H1 (cell line): ENCODE data around the gene BORA. TPM values are rescaled to one million over a fixed set of nuclear protein-coding genes. Genes with fewer than 3 reads are reported as not detected.

Experiments used
- CTCF ChIA-PET: fragments of 300-600 bp; sonication (Branson Sonifier 250); formaldehyde crosslinking; loops from one replicate; lab custom pipeline; 2021; ENCODE audit not compliant: partially characterized antibody; lab: Charles Lee
- POLR2A ChIA-PET: fragments of 300-600 bp; sonication (Branson Sonifier 250); formaldehyde crosslinking; loops from one replicate; lab custom pipeline; 2021; ENCODE audit warnings: inconsistent platforms; ENCODE audit not compliant: partially characterized antibody; lab: Charles Lee
- DNase-seq, 2 experiments: peaks; one replicate each; pipeline versions ENCODE4 v3.0.0 to v3.0.0-alpha.2; 2010 to 2022; ENCODE audit warnings: low spot score in 2 of 2, low read depth in 1 of 2, mixed read lengths in 1 of 2
- FAIRE-seq: peaks from 2 replicates; lab custom pipeline; 2011; peaks lifted over from hg19 to GRCh38; lab: Jason Lieb, UNC
- H2AFZ ChIP-seq: 2 replicates; pipeline ENCODE4 v1.8.1; 2012; ENCODE audit warnings: low read length, inconsistent platforms
- H2AK5ac ChIP-seq: 2 replicates; pipeline ENCODE4 v1.6.1; 2013; ENCODE audit warnings: low read depth, low read length
- H2BK120ac ChIP-seq: replicated peaks from 2 replicates; pipeline ENCODE3; 2013; ENCODE audit warnings: low read depth, low read length, inconsistent platforms
- H2BK12ac ChIP-seq: 2 replicates; pipeline ENCODE4 v1.6.1; 2013; ENCODE audit warnings: low read depth, low read length
- H2BK15ac ChIP-seq: 2 replicates; pipeline ENCODE4 v1.6.1; 2013; ENCODE audit warnings: low read length
- H2BK20ac ChIP-seq: 2 replicates; pipeline ENCODE4 v1.6.1; 2013; ENCODE audit warnings: low read length
- H2BK5ac ChIP-seq: 2 replicates; pipeline ENCODE4 v1.6.1; 2013; ENCODE audit warnings: low read depth, low read length
- H3K14ac ChIP-seq: 2 replicates; pipeline ENCODE4 v1.6.1; 2013; ENCODE audit warnings: inconsistent platforms; ENCODE audit not compliant: insufficient read length
- H3K18ac ChIP-seq: 2 replicates; pipeline ENCODE4 v1.6.1; 2013; ENCODE audit warnings: low read length; ENCODE audit errors: extremely low read depth
- H3K23ac ChIP-seq: 2 replicates; pipeline ENCODE4 v1.6.1; 2013; ENCODE audit warnings: inconsistent platforms; ENCODE audit not compliant: insufficient read length
- H3K23me2 ChIP-seq: 2 replicates; pipeline ENCODE4 v1.6.1; 2013; ENCODE audit warnings: low read depth, low read length
- H3K27ac ChIP-seq: 2 replicates; pipeline ENCODE4 v1.6.1; 2011; ENCODE audit warnings: low read depth, low read length, inconsistent platforms
- H3K27me3 ChIP-seq, 4 experiments: replicated peaks in 1 of 4; 1 replicate in 1 of 4; 2 replicates in 3 of 4; pipeline versions ENCODE4 v1.6.1 to v1.8.1; 2011 to 2013; ENCODE audit warnings: low read length in 3 of 4, mild to moderate bottlenecking in 3 of 4, inconsistent platforms in 2 of 4, mixed read lengths in 2 of 4, moderate library complexity in 1 of 4; ENCODE audit not compliant: control insufficient read depth in 3 of 4, insufficient read depth in 3 of 4; ENCODE audit errors: extremely low read depth in 1 of 4
- H3K36me3 ChIP-seq, 4 experiments: 2 replicates each; pipeline versions ENCODE4 v1.6.1 to v1.8.1; 2011 to 2013; ENCODE audit warnings: mild to moderate bottlenecking in 4 of 4, low read length in 3 of 4, moderate library complexity in 2 of 4, control low read depth in 1 of 4, inconsistent platforms in 1 of 4; ENCODE audit not compliant: insufficient read depth in 4 of 4, control insufficient read depth in 2 of 4
- H3K4ac ChIP-seq: replicated peaks from 2 replicates; pipeline ENCODE3; 2013; ENCODE audit warnings: low read length, low read depth, mixed read lengths, inconsistent platforms; ENCODE audit not compliant: insufficient read length
- H3K4me1 ChIP-seq, 4 experiments: replicated peaks in 1 of 4; 1 replicate in 1 of 4; 2 replicates in 3 of 4; pipeline versions ENCODE4 v1.6.1 to v1.8.1; 2011 to 2013; ENCODE audit warnings: low read length in 3 of 4, inconsistent platforms in 2 of 4, mixed read lengths in 1 of 4; ENCODE audit not compliant: insufficient read depth in 4 of 4, control insufficient read depth in 3 of 4
- H3K4me2 ChIP-seq, 2 experiments: 2 replicates each; pipeline versions ENCODE4 v1.6.1 to v1.8.1; 2011 to 2013; ENCODE audit warnings: low read depth in 2 of 2, low read length in 2 of 2, control low read depth in 1 of 2, inconsistent platforms in 1 of 2, mild to moderate bottlenecking in 1 of 2; ENCODE audit not compliant: insufficient read depth in 1 of 2
- H3K4me3 ChIP-seq, 4 experiments: fragments of 200-600, 300-600 bp in 1 of 4; sonication (generic), shearing (Covaris generic), sonication (Bioruptor Twin) in 1 of 4; 2 replicates each; pipeline versions ENCODE4 v1.5.1 to v1.8.1; 2011 to 2016; ENCODE audit warnings: low read length in 4 of 4, low read depth in 3 of 4, control low read depth in 2 of 4, inconsistent platforms in 2 of 4, mild to moderate bottlenecking in 2 of 4, mixed read lengths in 1 of 4, moderate library complexity in 1 of 4; ENCODE audit not compliant: insufficient read depth in 2 of 4; ENCODE audit errors: extremely low read depth in 1 of 4
- H3K56ac ChIP-seq: replicated peaks from 2 replicates; pipeline ENCODE3; 2013; ENCODE audit warnings: low read depth, mild to moderate bottlenecking, mixed read lengths, low read length, inconsistent platforms; ENCODE audit not compliant: insufficient read length
- H3K79me1 ChIP-seq: 2 replicates; pipeline ENCODE4 v1.6.1; 2013; ENCODE audit warnings: low read depth, low read length, control low read depth
- H3K79me2 ChIP-seq, 2 experiments: 2 replicates each; pipeline versions ENCODE4 v1.6.1 to v1.8.1; 2012 to 2013; ENCODE audit warnings: low read length in 2 of 2, mild to moderate bottlenecking in 2 of 2, inconsistent platforms in 1 of 2; ENCODE audit not compliant: insufficient read depth in 2 of 2, control insufficient read depth in 1 of 2
- H3K9ac ChIP-seq, 4 experiments: replicated peaks in 1 of 4; 1 replicate in 1 of 4; 2 replicates in 3 of 4; pipeline versions ENCODE4 v1.6.1 to v1.8.1; 2011 to 2013; ENCODE audit warnings: low read depth in 3 of 4, low read length in 3 of 4, control low read depth in 2 of 4, mild to moderate bottlenecking in 2 of 4, moderate library complexity in 2 of 4, inconsistent platforms in 1 of 4; ENCODE audit errors: extremely low read depth in 1 of 4
- H3K9me3 ChIP-seq, 2 experiments: 2 replicates each; pipeline versions ENCODE4 v1.6.1 to v1.8.1; 2012 to 2013; ENCODE audit warnings: mild to moderate bottlenecking in 2 of 2, moderate library complexity in 2 of 2, control low read depth in 1 of 2, inconsistent platforms in 1 of 2, low read depth in 1 of 2, low read length in 1 of 2, mixed read lengths in 1 of 2; ENCODE audit not compliant: insufficient read depth in 2 of 2
- H4K20me1 ChIP-seq, 2 experiments: replicated peaks in 1 of 2; 2 replicates each; pipeline versions ENCODE3 to v1.8.1; 2011 to 2013; ENCODE audit warnings: inconsistent platforms in 2 of 2, low read length in 2 of 2, mild to moderate bottlenecking in 1 of 2; ENCODE audit not compliant: insufficient read depth in 2 of 2, control insufficient read depth in 1 of 2
- H4K5ac ChIP-seq: 2 replicates; pipeline ENCODE4 v1.6.1; 2013; ENCODE audit warnings: low read length, low read depth, mixed read lengths, inconsistent platforms; ENCODE audit not compliant: insufficient read length
- H4K8ac ChIP-seq: 2 replicates; pipeline ENCODE4 v1.8.0; 2013; ENCODE audit warnings: mild to moderate bottlenecking, moderate library complexity, low read length, inconsistent platforms; ENCODE audit not compliant: insufficient read depth; ENCODE audit errors: extremely low read depth
- H4K91ac ChIP-seq: replicated peaks from 2 replicates; pipeline ENCODE3; 2013; ENCODE audit warnings: low read length, mixed read lengths, inconsistent platforms; ENCODE audit not compliant: insufficient read length
- ASH2L ChIP-seq: fragments of 200-600, 300-600 bp; sonication (generic); IDR thresholded peaks from one replicate; pipeline ENCODE4 v1.7.1; 2017; ENCODE audit warnings: low read length
- KDM5A ChIP-seq: fragments of 200-600 bp; IDR thresholded peaks from 2 replicates; pipeline ENCODE4 v1.7.1; 2012; ENCODE audit warnings: mild to moderate bottlenecking, low read length, inconsistent platforms, mixed read lengths
- MAX ChIP-seq: IDR thresholded peaks from 2 replicates; pipeline ENCODE4 v1.6.1; 2012; ENCODE audit warnings: inconsistent platforms
- NRF1 ChIP-seq: IDR thresholded peaks from 2 replicates; pipeline ENCODE4 v1.6.1; 2011; ENCODE audit warnings: mild to moderate bottlenecking, low read depth, low read length, improper control_type of control experiment
- SIRT6 ChIP-seq: IDR thresholded peaks from one replicate; pipeline ENCODE4 v1.7.1; 2012; ENCODE audit warnings: low read length, inconsistent platforms
- SP2 ChIP-seq: IDR thresholded peaks from 2 replicates; pipeline ENCODE4 v1.6.1; 2012; ENCODE audit warnings: mild to moderate bottlenecking, low read length, inconsistent platforms
- SRF ChIP-seq: IDR thresholded peaks from 2 replicates; pipeline ENCODE4 v1.6.1; 2011; ENCODE audit warnings: mild to moderate bottlenecking, low read depth, low read length, moderate library complexity
- TBP ChIP-seq: IDR thresholded peaks from 2 replicates; pipeline ENCODE4 v1.6.1; 2011; ENCODE audit warnings: low read depth, low read length, improper control_type of control experiment
- WGBS, 2 experiments: shearing (Covaris generic) in 1 of 2; methylation state at CpG; one replicate each; pipeline versions ENCODE4 v1.1.6 to v1.1.7; 2013 to 2015; ENCODE audit warnings: low lambda C conversion rate in 2 of 2, mixed read lengths in 2 of 2, inconsistent platforms in 1 of 2, low coverage in 1 of 2, missing lambda C conversion rate in 1 of 2; ENCODE audit not compliant: insufficient replicate concordance in 2 of 2, insufficient coverage in 1 of 2, insufficient read length in 1 of 2; ENCODE audit errors: extremely low coverage in 1 of 2, missing lambda C conversion rate in 1 of 2; 5-methylcytosine and 5-hydroxymethylcytosine counted together
- long read RNA-seq, 2 experiments: library from RNA in 1 of 2; library from capped mRNA in 1 of 2; stranded (forward); transcript quantifications; one replicate each; pipeline ENCODE4 v2.0.0, GENCODE V29; 2021; ENCODE audit warnings: inconsistent platforms in 1 of 2
- polyA minus RNA-seq, 3 experiments: library from RNA; depleted of rRNA, polyadenylated mRNA; stranded (reverse); fragments of >200 nt; gene quantifications; 1 replicate in 2 of 3; 2 replicates in 1 of 3; pipeline ENCODE4 v1.2.3, GENCODE V29; 2011
- polyA plus RNA-seq, 7 experiments: library from polyadenylated mRNA; depleted of rRNA in 3 of 7; stranded (reverse) in 5 of 7; unstranded in 2 of 7; fragments of >200 nt in 5 of 7; fragments of 200-250 nt in 2 of 7; gene quantifications; 1 replicate in 5 of 7; 2 replicates in 1 of 7; 4 replicates in 1 of 7; pipeline versions ENCODE4 v1.2.1 to v1.2.3, GENCODE V29; 2011 to 2013; ENCODE audit warnings: missing spikeins in 2 of 7, mixed read lengths in 2 of 7
- total RNA-seq: library from RNA; stranded (reverse); fragmentation: NEBNext Ultra II Directional; extraction: Animal tissue kit (Norgen Biotek cat#: 25700); gene quantifications from 2 replicates; pipeline ENCODE4 v1.2.1, GENCODE V29; 2021

The BORA gene
- total RNA-seq (12.9 and 15.6 TPM in 2 replicates), polyA plus RNA-seq (2011; rRNA removed) (2.6 and 4.9 TPM in 2 replicates), polyA minus RNA-seq (2011; rRNA and poly(A)+ RNA removed) (6.9 and 8.3 TPM in 2 replicates)
- 5.4 TPM for polyA plus RNA-seq (2011; cell fraction: cytosol; rRNA removed)
- polyA plus RNA-seq (2011; cell fraction: nucleus; rRNA removed) = 2.9 TPM
- polyA plus RNA-seq (2012, experiment 1 of 2) = 8.0 to 10.9 TPM (median 8.6 TPM) in 4 replicates
- 0.60 TPM for polyA plus RNA-seq (2012, experiment 2 of 2)
- polyA plus RNA-seq (2013, experiment 1 of 2) = 8.9 TPM
- 9.3 TPM for polyA plus RNA-seq (2013, experiment 2 of 2)
- 5.6 TPM for polyA minus RNA-seq (2011; cell fraction: cytosol; rRNA and poly(A)+ RNA removed)
- 10.6 TPM for polyA minus RNA-seq (2011; cell fraction: nucleus; rRNA and poly(A)+ RNA removed)
- long read RNA-seq, experiment 1, transcript BORA-203 (12 exons, 2,936 nt) = major isoform, 6 of 20 reads
- long read RNA-seq, experiment 1, partial matches to known transcripts = 8 of 20 reads
- long read RNA-seq, experiment 1, other reads (novel, unspliced or antisense) = 5 of 20 reads
- long read RNA-seq, experiment 2, transcript BORA-203 (12 exons, 2,936 nt) = major isoform, 20 of 31 reads
- long read RNA-seq, experiment 2, partial matches to known transcripts = 4 of 31 reads
- long read RNA-seq, experiment 2, other reads (novel, unspliced or antisense) = 5 of 31 reads

DNA sequence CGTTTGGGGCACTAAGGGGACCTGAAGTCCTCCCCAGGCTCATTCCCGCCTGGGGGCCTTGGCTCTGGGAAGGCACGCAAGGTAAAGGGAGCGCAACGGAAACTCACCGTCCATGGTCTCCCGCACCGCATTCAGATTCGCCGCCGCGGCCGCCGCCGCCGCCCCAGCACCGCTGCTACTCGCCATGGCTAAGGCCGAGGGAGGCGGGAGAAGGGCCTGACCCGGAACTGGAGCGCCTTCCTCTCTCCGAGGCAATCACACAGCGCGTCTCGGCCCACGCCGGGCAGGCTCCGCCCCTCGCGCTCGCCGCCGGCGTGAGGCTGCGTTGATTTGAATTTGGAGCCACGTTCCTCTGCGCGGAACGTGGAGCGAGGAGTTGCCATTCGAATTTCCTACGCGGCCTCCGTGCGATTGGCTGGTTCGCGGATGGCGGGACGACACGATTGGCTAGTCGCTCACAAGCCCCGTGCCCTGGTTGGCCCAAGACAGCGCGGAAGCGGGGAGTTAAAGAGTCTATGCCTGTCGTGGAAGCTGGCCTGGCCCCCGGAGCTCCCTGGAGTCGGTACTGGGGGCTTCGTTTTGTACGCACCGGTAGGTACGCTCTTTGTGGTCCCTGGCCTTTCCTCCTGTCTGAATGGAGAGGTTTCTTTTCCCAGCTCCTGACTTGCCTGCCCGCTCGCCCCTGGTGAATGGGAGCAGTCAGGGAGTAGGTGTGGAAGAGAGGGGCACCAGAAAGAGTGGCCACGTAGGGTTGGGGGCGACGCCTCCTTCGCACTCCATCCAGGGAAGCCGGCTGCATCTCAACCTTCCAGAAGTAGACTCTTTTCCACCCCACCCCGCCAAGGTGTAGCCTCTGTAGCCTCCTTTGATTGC is at the start of gene BORA, which contains the start of gene MZT1:
BORA (plus strand) TSS at position 507 of the 873 bp plus-strand sequence. CDS start 1,018 bp downstream, outside the sequence.
MZT1 (minus strand) TSS at position 213 of the 873 bp plus-strand sequence; CDS start at position 186, 27 bp downstream.
- no peaks in the 10 kb centered on the region for H3K4me1 ChIP-seq
- no peaks in the 10 kb centered on the region for H3K9me3 ChIP-seq
- H3K56ac ChIP-seq = peak within 1 kb of the TSS; percentile 1
- H2AFZ ChIP-seq = peak within 1 kb of the TSS; percentile 48; the same call in 1 of the 2 replicates
- H2BK5ac ChIP-seq = peak within 1 kb of the TSS; percentile 75; the same call in 1 of the 2 replicates
- H4K20me1 ChIP-seq = peaks cover 1 to 2% of the 10 kb centered on the region in 2 experiments
- H3K4me3 ChIP-seq = peak within 1 kb of the TSS; percentile 69 to 97 (median 90)
- ChIA-PET POLR2A (no interaction called here), CTCF (no interaction called here)
- WGBS, 2 experiments = 1% methylated on average over 58 of the region's 71 CpGs; no CpG with 5 or more reads in 1 of the 2 experiments
- H3K23ac ChIP-seq = no peak within 1 kb of the TSS
- H2BK20ac ChIP-seq = no peak within 1 kb of the TSS
- H3K23me2 ChIP-seq = peaks cover 10% of the 10 kb centered on the region
- H4K8ac ChIP-seq = peak within 1 kb of the TSS; percentile 74
- H3K4me2 ChIP-seq = peak within 1 kb of the TSS; percentile 76 to 77
- H2AK5ac ChIP-seq = peak within 1 kb of the TSS; percentile 56; the same call in 1 of the 2 replicates
- no peak within 1 kb of the TSS for H2BK12ac ChIP-seq
- H3K18ac ChIP-seq = peak within 1 kb of the TSS; percentile 83; the same call in 1 of the 2 replicates
- H3K27ac ChIP-seq = peak within 1 kb of the TSS; percentile 77; the same call in 1 of the 2 replicates
- H3K9ac ChIP-seq = peak within 1 kb of the TSS; percentile 55 to 82 (median 74)
- peaks cover 4% of the 10 kb centered on the region; the same call in 1 of the 2 replicates for H3K79me1 ChIP-seq
- peak within 1 kb of the TSS; percentile 29; the same call in 1 of the 2 replicates for H2BK15ac ChIP-seq
- peak; percentile 88 to 92 for DNase-seq
- H3K27me3 ChIP-seq = no peaks in the 10 kb centered on the region
- H4K5ac ChIP-seq = peak within 1 kb of the TSS; percentile 64
- peak within 1 kb of the TSS; percentile 61 for H4K91ac ChIP-seq
- peak; percentile 74 for FAIRE-seq
- H3K79me2 ChIP-seq = peaks cover 0 to 64% of the 10 kb centered on the region in 2 experiments; a peak in 3 of 4 replicates
- H3K4ac ChIP-seq = no peak within 1 kb of the TSS
- H2BK120ac ChIP-seq = no peak within 1 kb of the TSS
- no peak within 1 kb of the TSS for H3K14ac ChIP-seq
- H3K36me3 ChIP-seq = peaks cover 0 to 14% (median 2%) of the 10 kb centered on the region in 4 experiments; a peak in 6 of 8 replicates
- TF ChIP-seq SIRT6 = no peak
- no peak for TF ChIP-seq NRF1
- peak; percentile 87 for TF ChIP-seq ASH2L
- TF ChIP-seq SP2 = no peak
- peak; percentile 96 for TF ChIP-seq MAX
- TF ChIP-seq TBP = 0 out of 2 replicates have a peak, but pooled peaks have one; percentile 29
- TF ChIP-seq SRF = no peak
- TF ChIP-seq KDM5A = no peak
